ENCODE data around the gene FNDC4.

Gene FNDC4

DNA sequence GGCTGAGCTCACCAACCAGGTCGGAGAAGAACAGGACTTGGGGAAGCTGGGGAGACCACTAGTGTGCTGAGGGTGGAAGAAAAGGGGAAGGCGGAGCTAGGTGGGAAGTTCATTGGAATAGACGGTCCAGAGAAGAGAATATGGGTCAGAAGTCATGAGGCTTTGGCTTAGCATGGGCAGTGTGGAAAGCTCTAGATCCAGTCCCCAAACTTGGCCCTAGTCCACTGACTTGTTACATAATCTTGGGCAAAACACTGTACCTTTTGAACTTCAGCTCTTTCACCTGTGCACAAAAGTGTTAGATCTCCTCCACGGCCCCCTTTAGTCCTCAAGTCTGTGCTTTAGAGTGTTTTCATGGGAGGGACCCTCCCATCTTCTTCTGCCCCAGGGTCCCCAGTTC is 12.3 kb upstream of the FNDC4 start:
- Histone ChIP-seq H3K18ac (ENCODE audit: low read length) (no peak overlapping the region), H2BK12ac (ENCODE audit: low read length) (no peak overlapping the region), H3K4me3 (ENCODE audit: low read depth, low read length) (no peak overlapping the region), H2BK120ac (ENCODE audit: insufficient read depth, low read length, poor library complexity) (no peak overlapping the region), H4K91ac (ENCODE audit: low read depth, low read length) (no peak overlapping the region), H2AFZ (ENCODE audit: insufficient read depth, low read length, poor library complexity) (no peak overlapping the region), H3K4ac (ENCODE audit: low read depth, low read length) (no peak overlapping the region), H2BK5ac (ENCODE audit: low read depth, low read length, poor library complexity) (no peak overlapping the region), H2AK5ac (ENCODE audit: low read length) (no peak overlapping the region), H3K27me3 (ENCODE audit: insufficient read depth, low read length) (no peaks in the 10 kb centered on the region), H4K12ac (ENCODE audit: low read depth, low read length) (no peak overlapping the region), H3K9me3 (ENCODE audit: insufficient read depth, low read depth, low read length) (peaks cover 5% of the 10 kb centered on the region), H3K4me2 (ENCODE audit: low read length) (no peak overlapping the region), H3K23ac (ENCODE audit: low read length) (no peak overlapping the region), H3K27ac (ENCODE audit: low read depth, low read length) (no peak overlapping the region), H3K9ac (ENCODE audit: low read length) (no peak overlapping the region), H3K4me1 (ENCODE audit: control insufficient read depth in 1 of 2, insufficient read depth in 2 of 2, low read length in 2 of 2) (no peaks in the 10 kb centered on the region), H3K79me1 (ENCODE audit: low read length) (no peaks in the 10 kb centered on the region), H3K14ac (ENCODE audit: low read length) (no peak overlapping the region), H3K79me2 (ENCODE audit: control insufficient read depth, insufficient read depth, low read length, poor library complexity) (no peaks in the 10 kb centered on the region), H3K36me3 (ENCODE audit: control insufficient read depth in 1 of 2, insufficient read depth in 2 of 2, low read length in 2 of 2) (no peaks in the 10 kb centered on the region), H4K8ac (ENCODE audit: low read depth, low read length) (no peak overlapping the region)
- DNase-seq: no peak
- no CpG with 5 or more reads among the region's 4 CpGs for WGBS (ENCODE audit: extremely low coverage, insufficient coverage, insufficient read length)

DNA sequence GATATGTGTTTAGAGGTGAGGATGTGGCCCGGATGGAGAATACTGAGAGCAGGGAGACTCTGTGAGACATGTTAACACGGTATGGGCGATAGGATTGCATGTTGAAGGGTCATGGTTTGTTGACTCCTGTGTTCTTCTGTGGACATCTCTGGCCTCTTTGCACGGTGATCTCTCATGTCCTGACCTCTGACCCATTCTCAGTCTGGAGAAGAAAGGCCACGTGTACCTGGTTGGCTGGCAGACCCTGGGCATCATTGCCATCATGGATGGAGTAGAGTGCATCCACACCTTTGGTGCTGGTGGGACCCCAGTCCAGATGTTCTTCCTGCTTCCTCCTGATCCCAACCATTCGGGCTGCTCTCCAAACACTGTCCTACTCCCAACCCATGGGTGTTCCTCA is 11.6 kb upstream of the FNDC4 start:
- no peak overlapping the region for H3K4me3 ChIP-seq (ENCODE audit: low read depth, low read length)
- H4K8ac ChIP-seq (ENCODE audit: low read depth, low read length): no peak overlapping the region
- H2AFZ ChIP-seq (ENCODE audit: insufficient read depth, low read length, poor library complexity): no peak overlapping the region
- no peak overlapping the region for H3K4me2 ChIP-seq (ENCODE audit: low read length)
- no peak overlapping the region for H3K23ac ChIP-seq (ENCODE audit: low read length)
- no peak overlapping the region for H3K18ac ChIP-seq (ENCODE audit: low read length)
- H3K36me3 ChIP-seq (ENCODE audit: control insufficient read depth in 1 of 2, insufficient read depth in 2 of 2, low read length in 2 of 2): no peaks in the 10 kb centered on the region
- no peak overlapping the region for H4K91ac ChIP-seq (ENCODE audit: low read depth, low read length)
- WGBS (ENCODE audit: extremely low coverage, insufficient coverage, insufficient read length): no CpG with 5 or more reads among the region's 6 CpGs
- H2BK5ac ChIP-seq (ENCODE audit: low read depth, low read length, poor library complexity): no peak overlapping the region
- H3K14ac ChIP-seq (ENCODE audit: low read length): no peak overlapping the region
- H3K9ac ChIP-seq (ENCODE audit: low read length): no peak overlapping the region
- H3K4me1 ChIP-seq (ENCODE audit: control insufficient read depth in 1 of 2, insufficient read depth in 2 of 2, low read length in 2 of 2): no peaks in the 10 kb centered on the region
- H3K27ac ChIP-seq (ENCODE audit: low read depth, low read length): no peak overlapping the region
- H2BK12ac ChIP-seq (ENCODE audit: low read length): no peak overlapping the region
- H3K4ac ChIP-seq (ENCODE audit: low read depth, low read length): no peak overlapping the region
- no peaks in the 10 kb centered on the region for H3K79me1 ChIP-seq (ENCODE audit: low read length)
- no peaks in the 10 kb centered on the region for H3K27me3 ChIP-seq (ENCODE audit: insufficient read depth, low read length)
- H2BK120ac ChIP-seq (ENCODE audit: insufficient read depth, low read length, poor library complexity): no peak overlapping the region
- H2AK5ac ChIP-seq (ENCODE audit: low read length): no peak overlapping the region
- no peak for DNase-seq
- H3K9me3 ChIP-seq (ENCODE audit: insufficient read depth, low read depth, low read length): peaks cover 5% of the 10 kb centered on the region
- H4K12ac ChIP-seq (ENCODE audit: low read depth, low read length): no peak overlapping the region
- H3K79me2 ChIP-seq (ENCODE audit: control insufficient read depth, insufficient read depth, low read length, poor library complexity): no peaks in the 10 kb centered on the region

DNA sequence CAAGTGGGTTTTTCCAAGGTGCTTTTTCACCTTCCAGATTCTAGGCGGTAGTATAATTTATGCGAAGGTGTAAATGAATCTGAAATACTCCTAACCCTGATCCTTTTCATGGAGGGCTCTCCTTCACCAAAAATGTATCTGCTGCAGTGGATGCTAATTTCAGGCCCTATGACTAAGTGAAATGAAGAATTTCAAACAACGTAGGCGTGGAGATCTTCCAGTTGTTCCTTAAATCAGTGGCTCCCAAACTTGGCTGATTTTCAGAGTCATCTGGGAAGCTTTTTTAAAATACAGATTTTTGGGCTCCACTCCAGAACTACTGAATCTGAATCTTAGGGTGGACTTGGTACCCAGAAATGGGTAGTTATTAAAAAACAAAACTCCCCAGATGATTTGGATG is 7.1 kb upstream of the FNDC4 start:
- Histone ChIP-seq H3K4me3 (ENCODE audit: low read depth, low read length) (no peak overlapping the region), H4K12ac (ENCODE audit: low read depth, low read length) (no peak overlapping the region), H3K9ac (ENCODE audit: low read length) (no peak overlapping the region), H3K4me2 (ENCODE audit: low read length) (no peak overlapping the region), H3K14ac (ENCODE audit: low read length) (no peak overlapping the region), H3K79me1 (ENCODE audit: low read length) (no peaks in the 10 kb centered on the region), H2AK5ac (ENCODE audit: low read length) (no peak overlapping the region), H3K4ac (ENCODE audit: low read depth, low read length) (no peak overlapping the region), H2BK12ac (ENCODE audit: low read length) (no peak overlapping the region), H3K27me3 (ENCODE audit: insufficient read depth, low read length) (no peaks in the 10 kb centered on the region), H2BK5ac (ENCODE audit: low read depth, low read length, poor library complexity) (no peak overlapping the region), H3K27ac (ENCODE audit: low read depth, low read length) (no peak overlapping the region), H3K79me2 (ENCODE audit: control insufficient read depth, insufficient read depth, low read length, poor library complexity) (no peaks in the 10 kb centered on the region), H3K4me1 (ENCODE audit: control insufficient read depth in 1 of 2, insufficient read depth in 2 of 2, low read length in 2 of 2) (no peaks in the 10 kb centered on the region), H4K91ac (ENCODE audit: low read depth, low read length) (no peak overlapping the region), H3K9me3 (ENCODE audit: insufficient read depth, low read depth, low read length) (peaks cover 5% of the 10 kb centered on the region), H2AFZ (ENCODE audit: insufficient read depth, low read length, poor library complexity) (no peak overlapping the region), H3K18ac (ENCODE audit: low read length) (no peak overlapping the region), H2BK120ac (ENCODE audit: insufficient read depth, low read length, poor library complexity) (no peak overlapping the region), H3K23ac (ENCODE audit: low read length) (no peak overlapping the region), H3K36me3 (ENCODE audit: control insufficient read depth in 1 of 2, insufficient read depth in 2 of 2, low read length in 2 of 2) (no peaks in the 10 kb centered on the region), H4K8ac (ENCODE audit: low read depth, low read length) (no peak overlapping the region)
- WGBS (ENCODE audit: extremely low coverage, insufficient coverage, insufficient read length): no CpG with 5 or more reads among the region's 4 CpGs
- DNase-seq: no peak

DNA sequence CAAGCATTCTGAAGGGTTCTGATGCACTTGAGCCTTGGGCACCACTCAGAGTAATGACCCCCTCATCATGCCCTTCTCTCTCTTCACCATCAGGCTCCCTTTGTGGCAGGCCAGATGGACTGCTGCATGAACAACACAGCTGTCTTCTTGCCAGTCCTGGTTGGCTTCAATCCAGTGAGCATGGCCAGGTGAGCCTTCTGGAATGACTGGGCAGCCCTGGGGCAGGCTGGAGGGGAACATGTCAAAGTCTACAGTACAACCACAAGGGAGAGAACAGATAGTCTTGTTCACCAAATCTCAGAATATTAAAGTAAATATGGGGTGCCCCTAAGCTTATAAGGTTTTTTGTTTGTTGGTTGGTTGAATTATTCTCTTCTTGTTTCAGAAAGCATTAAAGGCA is 6.0 kb upstream of the FNDC4 start:
- Histone ChIP-seq H2BK12ac (ENCODE audit: low read length) (no peak overlapping the region), H3K14ac (ENCODE audit: low read length) (no peak overlapping the region), H2AFZ (ENCODE audit: insufficient read depth, low read length, poor library complexity) (no peak overlapping the region), H3K79me1 (ENCODE audit: low read length) (no peaks in the 10 kb centered on the region), H3K4ac (ENCODE audit: low read depth, low read length) (no peak overlapping the region), H3K18ac (ENCODE audit: low read length) (no peak overlapping the region), H3K4me3 (ENCODE audit: low read depth, low read length) (no peak overlapping the region), H2AK5ac (ENCODE audit: low read length) (no peak overlapping the region), H3K36me3 (ENCODE audit: control insufficient read depth in 1 of 2, insufficient read depth in 2 of 2, low read length in 2 of 2) (no peaks in the 10 kb centered on the region), H3K23ac (ENCODE audit: low read length) (no peak overlapping the region), H3K27ac (ENCODE audit: low read depth, low read length) (no peak overlapping the region), H3K4me1 (ENCODE audit: control insufficient read depth in 1 of 2, insufficient read depth in 2 of 2, low read length in 2 of 2) (no peaks in the 10 kb centered on the region), H2BK5ac (ENCODE audit: low read depth, low read length, poor library complexity) (no peak overlapping the region), H2BK120ac (ENCODE audit: insufficient read depth, low read length, poor library complexity) (no peak overlapping the region), H3K4me2 (ENCODE audit: low read length) (no peak overlapping the region), H3K9me3 (ENCODE audit: insufficient read depth, low read depth, low read length) (peaks cover 4% of the 10 kb centered on the region), H3K9ac (ENCODE audit: low read length) (no peak overlapping the region), H3K79me2 (ENCODE audit: control insufficient read depth, insufficient read depth, low read length, poor library complexity) (no peaks in the 10 kb centered on the region), H4K8ac (ENCODE audit: low read depth, low read length) (no peak overlapping the region), H4K12ac (ENCODE audit: low read depth, low read length) (no peak overlapping the region), H4K91ac (ENCODE audit: low read depth, low read length) (no peak overlapping the region), H3K27me3 (ENCODE audit: insufficient read depth, low read length) (peaks cover 7% of the 10 kb centered on the region)
- no peak for DNase-seq

DNA sequence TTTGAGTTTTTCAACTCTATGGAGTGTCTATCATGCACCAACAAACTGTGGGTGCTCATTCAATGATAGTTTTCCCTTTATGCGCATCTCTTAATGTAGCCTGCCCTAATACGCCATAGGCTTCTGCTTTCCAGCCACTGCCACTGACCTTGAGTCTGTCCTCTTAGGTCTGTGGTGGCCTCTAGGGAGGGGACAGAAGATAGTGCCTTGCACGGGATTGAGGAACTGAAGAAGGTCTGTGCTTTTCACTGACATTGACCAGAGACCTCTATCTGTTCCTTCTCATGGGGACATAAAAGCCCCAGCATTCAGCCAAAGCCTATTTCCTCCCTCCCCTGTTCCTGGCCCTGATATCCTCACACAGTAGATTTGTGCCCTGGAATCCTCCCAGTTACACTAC is 4.0 kb upstream of the FNDC4 start:
- no CpG with 5 or more reads among the region's 3 CpGs for WGBS (ENCODE audit: extremely low coverage, insufficient coverage, insufficient read length)
- Histone ChIP-seq H3K36me3 (ENCODE audit: control insufficient read depth in 1 of 2, insufficient read depth in 2 of 2, low read length in 2 of 2) (no peaks in the 10 kb centered on the region), H3K27ac (ENCODE audit: low read depth, low read length) (no peak overlapping the region), H2BK5ac (ENCODE audit: low read depth, low read length, poor library complexity) (no peak overlapping the region), H3K4me1 (ENCODE audit: control insufficient read depth in 1 of 2, insufficient read depth in 2 of 2, low read length in 2 of 2) (peaks cover 4 to 6% of the 10 kb centered on the region in 2 experiments), H3K14ac (ENCODE audit: low read length) (no peak overlapping the region), H4K8ac (ENCODE audit: low read depth, low read length) (no peak overlapping the region), H3K79me1 (ENCODE audit: low read length) (no peaks in the 10 kb centered on the region), H3K79me2 (ENCODE audit: control insufficient read depth, insufficient read depth, low read length, poor library complexity) (no peaks in the 10 kb centered on the region), H3K23ac (ENCODE audit: low read length) (no peak overlapping the region), H2AK5ac (ENCODE audit: low read length) (no peak overlapping the region), H4K12ac (ENCODE audit: low read depth, low read length) (no peak overlapping the region), H3K4me3 (ENCODE audit: low read depth, low read length) (no peak overlapping the region), H3K18ac (ENCODE audit: low read length) (no peak overlapping the region), H3K9ac (ENCODE audit: low read length) (no peak overlapping the region), H3K4me2 (ENCODE audit: low read length) (no peak overlapping the region), H2BK12ac (ENCODE audit: low read length) (no peak overlapping the region), H2BK120ac (ENCODE audit: insufficient read depth, low read length, poor library complexity) (no peak overlapping the region), H3K27me3 (ENCODE audit: insufficient read depth, low read length) (peaks cover 23% of the 10 kb centered on the region), H4K91ac (ENCODE audit: low read depth, low read length) (no peak overlapping the region), H3K9me3 (ENCODE audit: insufficient read depth, low read depth, low read length) (peaks cover 6% of the 10 kb centered on the region), H2AFZ (ENCODE audit: insufficient read depth, low read length, poor library complexity) (no peak overlapping the region), H3K4ac (ENCODE audit: low read depth, low read length) (no peak overlapping the region)
- no peak for DNase-seq
